GM21423 (cell line): ENCODE results near the gene LHFPL2.

Experiments
- ATAC-seq: cut with Tn5 transposase; IDR thresholded peaks from one replicate; pipeline ENCODE4 v1.9.1; 2021; ENCODE audit warnings: mild to moderate bottlenecking, moderate library complexity; ENCODE audit not compliant: unreplicated experiment

LHFPL2 gene

DNA sequence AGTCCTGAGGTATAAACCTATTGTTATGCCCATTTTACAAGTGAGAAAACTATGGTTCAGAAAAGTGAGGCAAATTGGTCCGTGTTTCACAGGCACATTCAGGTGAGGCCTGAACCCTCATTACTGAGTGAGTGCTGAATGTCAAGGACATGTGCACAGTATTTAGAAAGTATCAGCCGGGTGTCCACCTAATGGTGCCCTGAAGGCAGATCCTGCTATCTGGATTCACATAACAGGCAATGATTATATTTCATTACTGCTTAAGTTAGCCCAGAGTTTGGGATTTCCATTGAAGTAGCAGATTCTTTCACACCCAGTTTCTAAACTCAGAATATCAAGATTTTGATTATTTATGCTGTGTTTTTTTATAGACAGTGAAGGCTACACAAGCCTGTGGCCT, 142.7 kb downstream of the LHFPL2 start:
- no peak for ATAC-seq

DNA sequence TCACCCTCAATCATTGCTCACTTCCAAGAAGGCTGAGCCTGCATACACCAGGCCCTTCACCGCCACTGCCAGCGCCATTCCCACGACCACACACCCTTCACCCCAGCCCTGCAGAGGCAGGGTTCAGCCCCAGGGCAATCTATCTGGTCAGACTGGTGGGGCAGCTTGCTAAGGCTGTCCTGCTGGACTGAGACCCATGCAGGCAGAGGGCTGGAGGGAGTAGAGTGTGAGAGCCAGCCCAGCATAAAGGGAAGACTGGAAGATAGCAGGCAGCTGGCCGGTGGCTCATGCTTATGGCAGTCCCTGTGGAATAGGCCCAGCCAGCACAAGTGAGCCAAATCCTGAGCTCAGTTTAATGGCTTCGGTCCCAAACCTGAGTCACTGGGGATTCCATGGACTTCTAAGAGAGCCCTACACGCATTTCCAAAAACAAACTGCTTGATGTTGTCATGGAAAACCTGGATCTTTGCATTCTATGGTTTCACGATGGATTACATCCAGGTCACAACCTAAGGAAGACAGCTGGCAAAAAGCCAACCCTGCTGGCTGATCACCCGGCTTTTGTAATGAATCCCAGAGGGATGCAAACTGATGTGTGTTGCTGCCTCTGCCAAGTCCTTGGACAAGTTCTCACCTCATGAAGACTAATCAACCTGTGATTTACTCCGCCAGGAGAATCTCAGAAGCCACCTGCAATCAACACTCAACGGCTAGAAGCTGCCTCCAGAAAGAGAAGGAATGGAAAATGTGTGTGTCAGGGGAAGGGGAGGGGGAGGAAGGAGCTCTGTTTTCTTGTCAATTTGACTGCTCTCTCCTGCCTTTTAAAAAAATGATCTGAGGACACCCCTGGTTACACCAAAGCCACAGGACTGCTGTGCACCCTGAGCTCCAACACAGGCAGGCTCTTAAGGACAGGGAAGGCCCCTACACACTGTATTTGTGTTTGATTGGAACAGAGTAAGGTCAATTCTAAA, 143.6 kb downstream of the LHFPL2 start:
- no peak for ATAC-seq

DNA sequence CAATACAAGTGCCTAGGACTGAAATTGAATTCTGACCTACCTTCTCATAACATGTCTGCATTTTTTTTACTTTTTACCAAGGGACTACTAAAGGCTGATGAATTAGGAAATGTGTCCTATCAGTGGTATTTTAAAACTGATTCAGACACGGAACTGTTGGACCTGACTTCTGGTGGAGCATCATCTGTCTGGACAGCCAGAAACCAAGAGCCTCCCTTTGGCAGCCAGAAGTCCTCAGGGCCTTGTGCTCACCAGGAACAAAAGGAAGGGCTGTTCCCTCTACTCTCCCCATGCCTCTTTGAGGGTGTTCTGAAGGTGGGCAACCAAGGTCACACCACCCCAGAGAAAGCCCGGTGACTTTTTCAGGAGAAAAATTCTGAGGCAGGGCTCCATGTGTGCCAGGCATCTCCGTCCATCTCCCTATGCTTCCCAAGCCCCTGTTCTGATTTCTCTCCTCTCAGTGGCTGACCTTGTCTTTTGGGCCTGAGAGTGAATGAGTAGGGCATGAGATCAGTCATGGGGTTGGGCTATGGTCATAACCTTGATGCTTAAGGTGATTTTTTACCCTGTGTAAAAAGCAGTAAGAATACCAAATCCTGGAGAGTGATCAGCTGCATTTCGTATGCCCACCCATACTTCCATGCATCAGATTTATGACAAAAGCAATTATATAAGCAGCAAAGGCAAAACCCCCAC, 144.5 kb downstream of the LHFPL2 start:
- no peak for ATAC-seq

DNA sequence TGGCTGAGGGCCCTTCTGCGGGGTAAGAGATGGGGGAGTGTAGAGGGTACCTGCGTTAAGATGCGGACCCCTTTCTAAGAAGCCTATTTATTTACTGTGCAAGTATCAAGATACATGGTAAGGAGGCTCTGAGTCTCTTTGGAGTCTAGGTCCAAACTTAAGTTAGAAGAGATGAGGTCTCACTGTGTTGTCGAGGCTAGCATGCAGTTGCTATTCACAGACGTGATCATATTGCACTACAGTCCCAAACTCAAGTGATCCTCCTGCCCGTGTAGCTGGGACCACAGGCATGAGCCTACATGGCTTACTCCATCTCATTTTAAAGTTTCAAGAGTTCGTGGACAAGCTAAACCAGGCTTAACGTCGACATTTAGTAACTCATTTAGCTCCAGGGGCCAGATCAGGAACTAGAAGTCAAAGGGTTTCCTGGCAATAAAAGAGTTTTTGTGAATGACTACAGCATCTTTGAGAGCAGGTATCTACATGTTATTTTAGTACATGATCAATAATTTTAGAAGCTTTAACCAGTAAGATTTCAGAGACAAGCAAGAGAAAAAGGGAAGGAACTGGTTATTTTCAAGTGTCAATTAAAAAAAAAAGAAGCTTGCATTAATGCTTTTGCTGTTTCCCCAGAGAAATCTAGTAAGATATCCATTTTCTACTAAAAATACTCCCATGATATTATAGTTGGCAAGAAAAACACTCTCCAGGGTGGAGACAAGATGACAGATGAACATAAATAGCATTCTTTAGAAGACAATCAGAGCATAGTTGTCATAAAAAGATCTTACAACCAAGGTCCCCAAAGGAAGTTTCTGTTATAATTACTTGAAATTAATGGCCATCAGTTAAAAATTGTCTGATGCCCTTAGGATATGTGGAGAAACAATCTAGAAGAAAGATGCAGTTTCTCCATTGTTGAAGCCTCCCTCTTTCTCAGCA, 146.9 kb downstream of the LHFPL2 start:
- no peak for ATAC-seq

DNA sequence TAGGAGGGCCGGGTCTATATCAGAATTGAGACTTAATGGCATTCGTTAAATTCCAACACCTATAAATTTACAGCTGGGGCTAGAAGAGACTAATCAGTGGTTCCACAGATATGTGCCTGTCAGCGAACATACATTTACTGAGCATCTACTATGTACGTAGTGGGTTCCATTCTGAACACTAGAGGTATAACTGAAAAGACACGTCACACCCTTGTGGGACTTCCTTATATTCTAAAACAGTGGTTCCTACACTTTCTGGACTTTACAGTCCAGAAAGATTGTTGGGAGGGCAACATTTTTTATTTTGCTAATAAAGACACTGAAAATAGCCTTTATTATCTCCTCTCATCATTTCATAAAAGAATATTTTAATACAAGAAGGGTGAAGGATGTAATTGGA, 147.7 kb downstream of the LHFPL2 start:
- no peak for ATAC-seq

DNA sequence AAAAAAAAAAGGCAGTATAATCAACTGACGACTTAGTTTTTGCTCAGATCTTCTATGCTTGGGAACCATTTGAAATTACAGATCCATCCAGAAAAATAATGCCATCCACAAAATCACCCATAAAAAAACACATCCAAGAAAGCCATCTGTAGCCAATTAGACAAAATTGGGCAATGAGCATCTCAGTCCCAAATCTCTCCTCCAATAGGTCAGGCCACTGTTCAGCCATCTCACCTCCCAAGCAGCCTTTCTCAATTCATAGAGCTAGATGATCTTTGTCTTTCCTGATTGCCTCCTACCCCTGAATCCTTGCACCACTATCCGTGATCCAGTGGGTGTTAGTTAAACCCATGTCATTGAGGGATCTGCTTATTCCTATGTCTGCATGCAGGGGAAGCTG, 148.5 kb downstream of the LHFPL2 start:
- ATAC-seq, result no peak

DNA sequence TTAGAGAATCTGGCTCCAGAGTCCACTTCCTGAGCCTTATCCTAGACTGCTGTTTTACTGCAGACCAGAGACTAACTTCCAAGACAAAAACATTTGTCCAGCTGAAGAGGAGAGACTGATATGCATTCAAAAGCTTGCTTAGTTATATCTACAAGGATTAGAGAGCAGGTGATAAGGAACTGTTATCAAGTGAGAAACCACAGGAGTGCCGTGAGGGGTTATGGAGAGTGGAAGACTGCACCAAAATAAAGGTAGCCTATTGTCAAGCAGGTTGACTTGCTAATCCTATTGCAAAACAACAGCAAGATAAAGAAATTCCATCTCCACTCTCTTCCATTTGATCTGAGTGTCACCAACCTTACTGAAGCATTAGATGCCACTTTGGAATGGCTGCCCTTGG, 149.1 kb downstream of the LHFPL2 start:
- no peak for ATAC-seq

DNA sequence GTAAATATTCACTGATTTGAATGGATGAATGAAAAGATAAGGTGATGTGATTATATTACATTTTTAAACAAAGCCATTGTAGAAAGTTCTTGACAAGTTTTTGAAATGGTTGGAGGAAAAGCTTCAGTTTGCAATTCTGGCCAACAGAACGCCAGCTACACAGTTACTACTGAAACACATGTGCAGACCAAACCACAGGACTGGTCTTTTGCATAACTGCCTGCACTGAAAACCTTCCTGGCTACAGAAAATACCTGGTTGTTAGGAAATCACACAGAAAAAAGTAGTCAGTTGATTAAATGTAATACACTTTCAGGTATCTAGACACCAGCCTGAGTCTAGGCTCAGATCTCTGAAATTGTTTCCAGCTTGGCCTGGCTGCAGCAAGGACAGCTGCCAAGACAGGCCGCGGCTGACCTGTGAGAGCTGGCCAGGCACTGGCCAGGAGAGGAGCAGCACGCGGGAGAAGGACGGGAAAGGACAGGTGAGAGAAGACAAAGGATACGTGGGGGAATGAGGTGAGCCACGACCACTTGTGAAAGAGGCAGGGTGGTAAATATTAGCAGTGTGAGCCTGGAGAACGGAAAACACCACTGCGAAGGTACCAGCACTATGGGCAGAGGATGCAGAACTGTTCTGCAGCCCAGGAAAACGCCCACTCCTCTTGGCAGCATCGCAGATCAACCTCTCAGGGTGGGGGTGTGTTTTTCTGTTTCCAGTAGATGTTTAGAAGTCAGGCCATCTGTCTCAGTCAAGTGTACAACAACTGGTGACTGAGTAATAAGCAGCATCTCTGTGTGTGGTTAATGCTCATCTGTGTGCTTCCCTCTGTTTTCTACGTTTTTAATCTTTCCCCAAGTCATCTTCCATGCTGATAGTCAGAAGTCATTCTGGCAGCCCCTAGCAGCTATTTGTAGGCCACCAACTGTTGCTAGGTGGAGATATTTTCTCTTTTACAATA, 150.7 kb downstream of the LHFPL2 start:
- peak; percentile 54 for ATAC-seq

DNA sequence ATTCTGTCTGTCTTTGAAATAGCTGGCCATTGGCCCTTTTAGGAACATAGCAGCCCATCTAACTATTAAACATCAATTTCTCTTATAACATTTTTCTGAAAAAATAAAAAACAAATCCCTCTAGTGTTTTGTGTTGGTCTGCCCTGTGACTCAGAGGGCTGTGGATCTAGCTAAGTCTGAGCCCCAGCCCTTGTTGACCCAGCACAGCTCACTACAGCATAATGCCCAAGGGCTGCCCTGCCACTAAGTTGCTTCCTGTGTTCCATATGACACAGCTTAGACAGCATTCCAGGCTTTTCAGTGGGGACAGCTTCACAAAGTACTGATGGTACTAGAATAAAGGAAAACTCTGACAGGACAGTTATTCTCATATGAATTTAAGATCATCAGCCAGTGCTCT, 152.2 kb downstream of the LHFPL2 start:
- no peak for ATAC-seq

DNA sequence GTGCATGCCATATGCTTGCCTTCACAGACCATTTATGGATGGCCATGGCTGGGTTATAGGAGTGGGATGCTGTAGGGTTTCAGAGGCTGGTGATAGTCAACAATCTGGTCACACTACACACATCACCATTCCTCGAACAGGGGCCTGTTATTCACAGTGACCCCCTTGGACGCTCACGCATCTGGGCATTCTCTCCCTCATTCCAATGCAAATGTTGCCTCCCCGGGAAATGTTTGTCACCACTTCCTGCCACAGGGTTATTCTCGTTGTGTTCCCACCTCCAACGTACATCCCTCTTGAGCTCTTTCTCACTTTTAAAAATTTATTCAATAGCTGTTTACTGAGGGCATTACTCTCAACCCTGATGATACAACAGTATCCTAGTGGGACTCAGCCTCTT, 152.8 kb downstream of the LHFPL2 start:
- no peak for ATAC-seq

DNA sequence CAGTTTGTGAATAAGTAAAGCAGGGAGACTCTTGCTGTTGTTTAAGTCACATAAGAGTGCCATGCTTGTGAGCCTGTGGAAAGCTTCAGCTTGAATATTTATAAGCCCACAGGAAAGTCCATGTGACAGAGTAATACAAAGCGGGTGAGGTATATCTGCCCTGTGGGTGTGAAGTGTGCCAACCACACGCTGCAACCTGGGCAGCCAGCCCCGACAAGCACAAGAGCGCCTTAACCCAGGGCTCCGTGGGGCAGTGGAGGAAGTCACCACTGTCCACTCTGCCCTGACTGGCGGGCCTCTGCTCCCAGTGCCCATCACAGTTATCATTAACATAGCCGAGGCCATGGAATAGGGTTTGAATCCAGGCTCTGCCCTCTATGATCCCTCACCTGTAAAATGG, 155.9 kb downstream of the LHFPL2 start:
- no peak for ATAC-seq

DNA sequence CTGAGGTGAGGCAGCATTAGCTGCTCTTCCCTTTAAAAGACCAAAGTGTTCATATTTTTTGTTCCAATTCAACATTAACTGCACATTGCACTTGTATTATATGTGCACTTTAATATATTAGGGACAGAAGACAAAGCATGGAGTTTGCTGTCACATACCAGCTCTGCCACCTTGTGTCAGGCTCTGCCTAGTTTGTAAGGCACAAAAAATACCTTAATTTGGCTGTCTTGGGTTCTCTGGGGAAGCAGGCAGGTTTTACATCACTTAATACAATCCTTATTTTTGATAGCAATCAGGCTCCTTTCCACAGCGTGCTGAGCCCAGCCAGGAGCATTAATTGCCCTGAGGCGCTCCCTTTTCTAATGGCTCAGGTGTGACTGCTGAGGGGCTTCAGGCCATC, 156.3 kb downstream of the LHFPL2 start:
- no peak for ATAC-seq

DNA sequence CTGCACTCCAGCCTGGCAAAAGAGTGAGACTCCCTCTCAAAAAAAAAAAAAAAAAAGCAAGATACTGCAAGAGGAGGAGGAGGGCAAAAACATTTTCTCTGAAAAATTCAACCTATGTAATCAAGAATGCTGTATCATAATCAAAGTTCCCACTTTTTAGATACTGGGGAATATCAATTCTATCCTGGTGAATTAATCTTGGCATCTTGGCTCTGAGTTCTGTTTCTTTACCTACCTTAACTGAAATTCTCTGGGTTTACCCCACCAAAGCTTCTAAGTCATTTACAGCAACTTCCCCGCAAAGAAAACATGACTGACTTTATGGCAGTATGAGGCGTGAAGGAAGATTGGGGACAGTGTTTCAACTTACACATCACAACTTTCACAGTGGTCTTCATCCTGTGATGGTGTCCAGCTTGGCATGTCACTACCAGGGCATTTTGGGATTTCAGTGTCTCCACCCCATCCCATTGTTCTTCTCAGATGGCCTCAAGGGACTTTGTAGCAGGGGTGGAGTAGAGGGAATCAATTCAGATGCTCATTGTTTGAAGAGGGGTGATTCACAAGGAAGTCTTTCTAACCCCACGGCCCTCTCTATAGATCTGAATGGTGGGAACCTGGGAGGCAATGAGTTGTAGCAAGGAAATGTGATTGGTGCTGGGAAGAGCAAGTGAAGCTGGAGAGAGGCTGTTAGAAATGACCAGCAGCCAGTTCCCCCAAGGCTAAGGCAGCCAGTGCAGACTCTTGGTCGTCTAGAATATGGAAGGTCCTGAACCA, 157.7 kb downstream of the LHFPL2 start:
- no peak for ATAC-seq

DNA sequence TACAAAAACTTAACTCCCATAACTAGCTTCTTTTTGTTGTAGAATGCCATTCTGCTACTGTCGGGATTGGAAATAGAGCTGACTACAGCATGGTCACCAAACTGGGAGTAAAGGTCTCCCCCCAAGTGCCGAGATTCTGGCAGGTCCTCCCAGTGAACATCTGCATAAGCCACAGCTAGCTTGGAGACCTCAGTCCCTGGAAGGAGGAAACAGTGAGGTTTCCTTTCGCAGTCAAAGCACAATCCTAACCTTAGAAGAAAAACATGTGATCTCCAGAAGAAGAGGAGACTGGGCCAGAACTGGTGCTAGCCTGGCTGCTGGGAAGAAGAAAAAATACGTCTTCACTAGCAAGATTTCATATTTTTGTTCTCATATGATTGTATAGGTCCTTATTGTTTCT, 160.7 kb downstream of the LHFPL2 start:
- ATAC-seq, result no peak

DNA sequence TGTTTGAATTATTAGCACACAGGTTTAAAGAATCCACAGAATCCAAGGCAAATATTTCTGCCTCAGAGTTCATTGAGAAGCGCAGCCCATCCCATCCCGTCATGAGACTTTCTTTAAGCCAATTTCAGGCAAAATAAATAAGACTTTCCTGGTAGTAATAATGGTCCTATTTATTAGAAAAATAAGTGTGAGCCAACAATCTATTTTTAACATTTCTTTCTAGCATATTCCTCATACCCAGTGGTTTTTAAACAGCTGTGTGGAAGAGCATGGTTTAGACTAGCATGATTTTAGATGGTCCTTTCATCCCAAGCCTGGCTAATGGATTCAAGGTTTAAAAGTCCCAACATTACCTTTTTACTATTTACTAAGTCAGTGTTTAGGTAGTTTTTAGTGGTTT, 162.4 kb downstream of the LHFPL2 start:
- ATAC-seq, result no peak

DNA sequence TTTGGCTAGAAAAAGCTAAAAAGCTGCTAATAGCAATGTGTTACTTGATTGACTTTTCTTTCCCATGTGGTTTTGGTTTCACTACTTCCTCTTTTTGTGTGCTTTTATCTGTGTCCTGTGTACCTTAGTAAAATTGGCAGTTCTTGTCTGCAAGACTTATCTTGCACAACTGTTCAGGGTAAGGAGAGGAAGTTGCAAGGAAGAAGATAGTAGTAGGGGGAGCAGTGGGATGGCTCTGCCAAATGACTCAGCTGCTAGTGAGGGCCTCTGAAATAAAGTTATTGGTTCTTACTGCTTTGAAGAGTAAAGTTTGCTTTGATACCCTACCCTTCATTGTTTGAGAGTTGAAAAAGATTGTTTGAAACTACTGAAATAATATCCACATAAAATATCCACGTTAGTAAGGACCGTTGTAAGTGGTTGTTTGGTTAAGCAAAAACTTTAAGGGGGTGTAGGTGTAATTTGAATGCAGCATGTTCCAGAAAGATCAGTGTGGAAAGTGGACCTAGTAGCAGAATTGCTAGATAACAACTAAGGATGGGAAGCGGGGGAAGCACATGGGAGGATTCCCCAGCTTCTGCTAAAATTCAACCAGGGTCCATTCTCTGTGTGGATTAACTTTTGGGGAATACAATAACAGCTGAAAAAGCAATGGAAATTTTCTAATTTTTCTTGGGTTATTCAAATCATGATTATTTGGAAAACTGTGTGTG, 164.6 kb downstream of the LHFPL2 start:
- peak; percentile 87 for ATAC-seq

DNA sequence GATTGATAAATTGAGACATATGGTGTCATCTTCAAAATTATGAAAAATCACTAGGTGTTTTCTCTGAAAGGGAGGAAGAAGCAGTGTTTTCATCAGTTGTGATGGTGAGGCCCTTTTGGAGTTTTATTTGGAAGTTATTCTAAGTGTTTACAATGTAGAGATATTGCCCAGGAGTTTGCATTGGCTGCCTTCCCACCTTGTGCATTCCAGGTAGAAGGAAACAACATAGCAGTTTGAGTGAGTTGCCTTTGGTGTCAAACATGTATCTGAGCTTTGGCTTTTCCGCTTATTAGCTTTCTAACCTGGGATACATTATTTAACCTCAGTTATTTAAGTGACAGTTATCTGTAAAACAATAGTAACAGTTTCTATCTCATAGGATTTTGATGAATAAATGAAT, 165.6 kb downstream of the LHFPL2 start:
- no peak for ATAC-seq

DNA sequence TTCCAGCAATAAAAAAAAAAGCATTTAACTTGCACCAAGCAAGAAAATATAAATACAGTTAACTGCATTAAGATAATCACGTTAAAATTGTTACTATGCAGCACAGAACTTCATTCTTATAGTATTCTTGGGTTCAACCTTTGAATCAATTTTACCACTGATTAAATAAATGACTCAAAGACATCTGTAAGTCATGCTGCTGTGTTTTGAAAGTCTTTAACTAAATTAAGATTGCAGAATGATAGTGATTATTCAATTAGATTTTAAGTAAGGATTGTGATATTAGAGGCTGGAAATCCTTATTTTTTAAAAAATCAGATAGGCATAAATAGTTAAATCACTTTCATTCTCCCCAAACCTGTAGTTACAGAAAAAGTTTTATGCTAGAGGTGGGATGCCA, 171.8 kb downstream of the LHFPL2 start:
- ATAC-seq, result no peak

DNA sequence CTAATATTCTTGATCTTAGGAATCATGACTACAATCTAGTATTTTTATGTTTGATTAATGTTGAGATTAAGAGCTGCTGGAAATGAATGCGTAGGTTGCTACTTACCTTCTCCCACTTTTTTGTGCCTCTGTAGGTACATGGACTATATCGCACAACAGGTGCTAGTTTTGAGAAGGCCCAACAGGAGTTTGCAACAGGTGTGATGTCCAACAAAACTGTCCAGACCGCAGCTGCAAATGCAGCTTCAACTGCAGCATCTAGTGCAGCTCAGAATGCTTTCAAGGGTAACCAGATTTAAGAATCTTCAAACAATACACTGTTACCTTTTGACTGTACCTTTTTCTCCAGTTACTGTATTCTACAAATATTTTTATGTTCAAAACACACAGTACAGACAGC, 173.2 kb downstream of the LHFPL2 start:
- ATAC-seq, result no peak
